ENCODE results near the gene RNF145.
"Not testable (repeated sequence)": the region's sequence is repeated elsewhere in the genome, so short reads cannot be mapped to it uniquely, and the experiment has no call there.

The RNF145 gene

DNA sequence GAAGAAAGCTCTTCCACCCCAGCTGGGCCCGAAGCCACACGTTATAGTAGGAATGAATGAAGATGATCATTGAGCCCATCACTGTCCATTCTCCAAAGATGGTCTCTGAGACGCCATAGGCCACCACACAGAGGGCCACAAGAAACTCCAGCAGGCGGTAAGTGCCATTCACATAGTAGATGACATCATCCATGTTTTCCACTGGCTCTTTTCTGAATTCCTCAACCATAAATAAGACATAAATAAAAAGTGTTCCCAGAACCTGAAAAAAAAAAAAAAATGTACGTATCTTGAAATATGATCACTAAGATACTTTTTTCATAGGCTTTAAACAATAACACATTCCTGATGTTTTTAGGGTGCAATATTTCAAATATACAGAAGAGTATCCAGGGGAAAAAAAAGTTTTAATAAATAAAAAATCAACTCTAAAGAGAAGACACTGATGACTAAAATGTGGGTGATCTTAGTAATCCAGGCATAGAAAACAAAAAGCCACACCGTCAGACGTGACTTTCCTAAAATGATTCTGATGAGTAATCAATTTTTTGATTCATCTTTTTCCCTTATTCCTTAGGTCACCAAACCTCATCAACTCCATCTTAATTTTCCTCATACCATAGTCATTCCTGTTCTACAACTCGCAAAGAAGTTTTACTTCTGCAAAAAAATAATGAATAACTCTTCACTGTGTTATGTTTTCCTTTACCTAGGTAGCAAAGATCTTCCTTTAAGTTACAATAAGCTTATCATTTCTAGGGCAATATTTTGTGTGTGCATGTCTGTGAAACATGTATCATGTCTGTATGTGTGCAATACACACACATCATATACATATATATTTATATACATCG, 47.8 kb downstream of the RNF145 start:
- Histone ChIP-seq H4K8ac (ENCODE audit: low read depth, low read length) (no peak overlapping the region), H3K23ac (ENCODE audit: low read length) (no peak overlapping the region), H3K4me2 (ENCODE audit: low read length) (no peak overlapping the region), H3K27ac (ENCODE audit: low read depth, low read length) (no peak overlapping the region), H3K36me3 (ENCODE audit: control insufficient read depth, insufficient read depth, low read length) (no peaks in the 10 kb centered on the region), H3K79me1 (ENCODE audit: low read length) (no peaks in the 10 kb centered on the region), H3K4ac (ENCODE audit: low read depth, low read length) (no peak overlapping the region), H2AK5ac (ENCODE audit: low read length) (no peak overlapping the region), H3K4me1 (ENCODE audit: control insufficient read depth, low read depth, low read length) (no peaks in the 10 kb centered on the region), H3K4me3 (ENCODE audit: low read length) (no peak overlapping the region), H2BK120ac (ENCODE audit: low read depth, low read length) (no peak overlapping the region), H2BK5ac (ENCODE audit: low read length) (no peak overlapping the region), H3K27me3 (ENCODE audit: insufficient read depth, low read length, poor library complexity) (no peaks in the 10 kb centered on the region), H3K56ac (ENCODE audit: low read length) (no peak overlapping the region), H4K5ac (ENCODE audit: low read length) (no peak overlapping the region), H3K79me2 (ENCODE audit: control insufficient read depth, insufficient read depth, low read length) (no peaks in the 10 kb centered on the region), H3K9ac (ENCODE audit: low read length) (no peak overlapping the region), H3K18ac (ENCODE audit: low read length) (no peak overlapping the region), H2BK15ac (replicated peaks; ENCODE audit: low read depth) (no peak overlapping the region)
- WGBS (ENCODE audit: extremely low coverage, insufficient coverage, low lambda C conversion rate): 100% methylated on average over 1 of the region's 9 CpGs
- no peak for DNase-seq

DNA sequence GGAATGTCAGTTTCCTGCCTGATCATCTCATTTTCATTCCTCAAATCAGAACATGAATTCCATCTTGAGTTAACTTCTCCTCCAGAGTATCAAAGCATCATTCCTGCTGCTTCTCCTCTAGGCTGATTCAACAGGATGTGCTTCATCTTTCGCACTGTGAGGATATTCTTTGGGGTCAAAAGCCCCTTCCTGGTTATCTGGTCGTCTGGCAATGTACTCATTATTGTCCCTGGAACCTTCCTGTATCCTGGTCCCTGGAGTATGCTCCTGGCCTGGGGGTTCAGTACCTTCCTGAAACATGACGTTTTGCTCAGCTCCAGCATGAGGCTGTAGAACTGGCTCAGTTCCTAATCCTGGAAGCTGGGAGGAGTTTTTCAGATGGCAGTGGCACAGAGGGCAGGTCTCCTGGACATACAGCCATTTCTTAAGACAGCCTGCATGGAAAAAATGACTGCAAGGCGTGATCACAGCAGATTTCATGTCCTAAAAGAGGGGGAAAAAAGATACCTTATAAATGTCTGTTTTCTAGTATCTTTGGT, 50.7 kb downstream of the RNF145 start:
- not testable (repeated sequence) for H3K23ac ChIP-seq (ENCODE audit: low read length); H3K9ac ChIP-seq (ENCODE audit: low read length); H2BK120ac ChIP-seq (ENCODE audit: low read depth, low read length); H4K8ac ChIP-seq (ENCODE audit: low read depth, low read length); H3K4me3 ChIP-seq (ENCODE audit: low read length); H3K18ac ChIP-seq (ENCODE audit: low read length); H4K5ac ChIP-seq (ENCODE audit: low read length); H3K4me1 ChIP-seq (ENCODE audit: control insufficient read depth, low read depth, low read length); H3K79me2 ChIP-seq (ENCODE audit: control insufficient read depth, insufficient read depth, low read length); H2BK5ac ChIP-seq (ENCODE audit: low read length); H3K79me1 ChIP-seq (ENCODE audit: low read length); H3K27ac ChIP-seq (ENCODE audit: low read depth, low read length); H3K36me3 ChIP-seq (ENCODE audit: control insufficient read depth, insufficient read depth, low read length); H3K27me3 ChIP-seq (ENCODE audit: insufficient read depth, low read length, poor library complexity); DNase-seq; H3K4me2 ChIP-seq (ENCODE audit: low read length); H2BK15ac ChIP-seq (replicated peaks; ENCODE audit: low read depth); H2AK5ac ChIP-seq (ENCODE audit: low read length); H3K4ac ChIP-seq (ENCODE audit: low read depth, low read length)
- WGBS (ENCODE audit: extremely low coverage, insufficient coverage, low lambda C conversion rate): no CpG with 5 or more reads among the region's 4 CpGs
- peak overlapping the region; percentile 10 for H3K56ac ChIP-seq (ENCODE audit: low read length)

DNA sequence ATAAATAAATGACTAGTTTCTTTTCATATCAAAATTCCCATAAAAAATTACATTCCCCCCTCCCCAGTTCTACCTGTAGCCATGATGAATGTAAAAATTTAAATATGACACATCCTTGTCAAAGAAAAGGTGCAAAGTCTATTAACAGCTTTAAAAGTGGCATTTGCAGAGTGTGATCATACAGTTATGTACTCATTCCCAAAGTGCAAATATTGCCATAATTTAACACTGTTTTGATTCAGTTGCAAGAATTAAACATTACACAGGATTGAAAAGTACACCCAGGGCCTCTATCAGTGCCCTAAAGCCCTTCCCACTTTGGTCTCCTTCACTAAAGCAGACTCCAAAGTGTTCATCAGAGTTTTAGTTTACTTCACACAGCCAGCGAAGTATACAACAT, 51.8 kb downstream of the RNF145 start:
- Histone ChIP-seq H4K5ac (ENCODE audit: low read length) (no peak overlapping the region), H3K4me1 (ENCODE audit: control insufficient read depth, low read depth, low read length) (no peaks in the 10 kb centered on the region), H3K4ac (ENCODE audit: low read depth, low read length) (no peak overlapping the region), H2BK5ac (ENCODE audit: low read length) (no peak overlapping the region), H3K4me3 (ENCODE audit: low read length) (no peak overlapping the region), H3K56ac (ENCODE audit: low read length) (no peak overlapping the region), H3K18ac (ENCODE audit: low read length) (no peak overlapping the region), H3K79me1 (ENCODE audit: low read length) (no peaks in the 10 kb centered on the region), H3K36me3 (ENCODE audit: control insufficient read depth, insufficient read depth, low read length) (peaks cover 3% of the 10 kb centered on the region), H4K8ac (ENCODE audit: low read depth, low read length) (no peak overlapping the region), H3K4me2 (ENCODE audit: low read length) (no peak overlapping the region), H2BK120ac (ENCODE audit: low read depth, low read length) (no peak overlapping the region), H3K27ac (ENCODE audit: low read depth, low read length) (no peak overlapping the region), H2BK15ac (replicated peaks; ENCODE audit: low read depth) (no peak overlapping the region), H3K9ac (ENCODE audit: low read length) (no peak overlapping the region), H2AK5ac (ENCODE audit: low read length) (no peak overlapping the region), H3K27me3 (ENCODE audit: insufficient read depth, low read length, poor library complexity) (no peaks in the 10 kb centered on the region), H3K79me2 (ENCODE audit: control insufficient read depth, insufficient read depth, low read length) (no peaks in the 10 kb centered on the region), H3K23ac (ENCODE audit: low read length) (no peak overlapping the region)
- no CpG with 5 or more reads among the region's 1 CpG for WGBS (ENCODE audit: extremely low coverage, insufficient coverage, low lambda C conversion rate)
- DNase-seq: no peak

DNA sequence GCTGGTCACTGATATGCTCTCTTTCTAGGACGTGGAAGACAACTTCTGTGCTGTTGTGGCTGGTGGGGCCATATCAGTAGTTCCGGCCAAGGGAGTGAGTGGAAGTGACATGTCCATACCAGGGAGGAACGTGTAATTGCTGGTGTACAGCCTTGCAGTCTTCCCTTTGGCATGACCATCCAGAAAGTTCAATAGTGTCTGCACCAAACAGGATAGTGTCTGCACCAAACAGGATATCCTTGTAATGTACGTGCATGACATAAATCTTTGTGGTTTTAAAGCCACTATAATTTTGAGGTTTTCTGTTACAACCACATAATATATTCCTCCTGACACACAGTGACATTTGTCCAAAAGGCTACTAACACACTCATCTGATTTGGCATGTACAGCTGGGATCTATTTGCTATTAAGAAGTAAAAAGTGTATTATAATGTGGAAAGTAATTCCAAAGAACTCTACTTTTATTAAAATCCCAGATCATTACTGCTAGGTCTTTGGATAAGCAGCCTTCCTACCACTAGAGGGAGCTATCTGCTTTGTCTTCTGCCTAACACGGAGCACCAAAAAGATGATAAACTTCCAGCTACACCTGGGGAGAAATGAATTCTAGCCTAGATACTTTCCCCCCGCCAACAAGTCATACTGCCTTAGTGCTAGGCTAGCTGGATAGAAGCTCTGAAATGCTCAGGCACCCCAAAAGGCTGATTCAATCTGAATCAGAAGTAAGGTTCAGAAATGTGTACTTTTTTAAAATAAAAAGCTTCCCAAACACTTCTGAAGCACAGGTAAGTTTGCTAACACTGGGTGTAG, 52.7 kb downstream of the RNF145 start:
- Histone ChIP-seq H3K79me2 (ENCODE audit: control insufficient read depth, insufficient read depth, low read length) (no peaks in the 10 kb centered on the region), H3K4ac (ENCODE audit: low read depth, low read length) (no peak overlapping the region), H2BK120ac (ENCODE audit: low read depth, low read length) (no peak overlapping the region), H3K79me1 (ENCODE audit: low read length) (no peaks in the 10 kb centered on the region), H3K27me3 (ENCODE audit: insufficient read depth, low read length, poor library complexity) (no peaks in the 10 kb centered on the region), H3K4me2 (ENCODE audit: low read length) (no peak overlapping the region), H3K9ac (ENCODE audit: low read length) (no peak overlapping the region), H3K36me3 (ENCODE audit: control insufficient read depth, insufficient read depth, low read length) (peaks cover 3% of the 10 kb centered on the region), H2BK15ac (replicated peaks; ENCODE audit: low read depth) (no peak overlapping the region), H3K18ac (ENCODE audit: low read length) (no peak overlapping the region), H3K23ac (ENCODE audit: low read length) (no peak overlapping the region), H4K5ac (ENCODE audit: low read length) (no peak overlapping the region), H3K56ac (ENCODE audit: low read length) (no peak overlapping the region), H3K27ac (ENCODE audit: low read depth, low read length) (no peak overlapping the region), H4K8ac (ENCODE audit: low read depth, low read length) (no peak overlapping the region), H3K4me1 (ENCODE audit: control insufficient read depth, low read depth, low read length) (no peaks in the 10 kb centered on the region), H2BK5ac (ENCODE audit: low read length) (no peak overlapping the region), H3K4me3 (ENCODE audit: low read length) (no peak overlapping the region), H2AK5ac (ENCODE audit: low read length) (no peak overlapping the region)
- no CpG with 5 or more reads among the region's 6 CpGs for WGBS (ENCODE audit: extremely low coverage, insufficient coverage, low lambda C conversion rate)
- peak; percentile 76 for DNase-seq

DNA sequence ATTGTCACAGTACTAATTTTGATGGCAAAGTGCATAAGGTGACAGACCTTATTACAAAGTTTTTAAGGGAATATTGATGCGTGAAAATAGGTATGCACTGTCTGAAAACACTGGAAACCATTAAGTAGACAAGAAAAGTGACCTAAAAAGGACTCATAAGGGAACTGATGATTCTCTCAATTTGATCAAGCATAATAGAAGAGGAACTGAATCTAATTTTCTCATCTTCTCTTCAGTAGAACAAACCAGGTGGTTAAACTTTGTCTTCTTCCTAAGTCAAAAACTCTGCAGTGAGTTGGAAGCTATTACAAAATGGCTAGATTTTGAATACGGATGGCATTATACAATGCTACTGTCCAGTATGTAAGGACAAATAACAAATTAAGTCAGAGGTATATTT, 53.4 kb downstream of the RNF145 start:
- no peak overlapping the region for H4K5ac ChIP-seq (ENCODE audit: low read length)
- no peaks in the 10 kb centered on the region for H3K27me3 ChIP-seq (ENCODE audit: insufficient read depth, low read length, poor library complexity)
- H3K79me1 ChIP-seq (ENCODE audit: low read length): no peaks in the 10 kb centered on the region
- H3K4me1 ChIP-seq (ENCODE audit: control insufficient read depth, low read depth, low read length): no peaks in the 10 kb centered on the region
- peaks cover 3% of the 10 kb centered on the region for H3K36me3 ChIP-seq (ENCODE audit: control insufficient read depth, insufficient read depth, low read length)
- no peak overlapping the region for H3K23ac ChIP-seq (ENCODE audit: low read length)
- H2BK15ac ChIP-seq (replicated peaks; ENCODE audit: low read depth): no peak overlapping the region
- H3K56ac ChIP-seq (ENCODE audit: low read length): no peak overlapping the region
- no peak overlapping the region for H2BK120ac ChIP-seq (ENCODE audit: low read depth, low read length)
- no peak overlapping the region for H3K4ac ChIP-seq (ENCODE audit: low read depth, low read length)
- H3K9ac ChIP-seq (ENCODE audit: low read length): no peak overlapping the region
- no peaks in the 10 kb centered on the region for H3K79me2 ChIP-seq (ENCODE audit: control insufficient read depth, insufficient read depth, low read length)
- no peak overlapping the region for H2BK5ac ChIP-seq (ENCODE audit: low read length)
- no peak overlapping the region for H3K18ac ChIP-seq (ENCODE audit: low read length)
- H2AK5ac ChIP-seq (ENCODE audit: low read length): no peak overlapping the region
- WGBS (ENCODE audit: extremely low coverage, insufficient coverage, low lambda C conversion rate): no CpG with 5 or more reads among the region's 2 CpGs
- H3K4me3 ChIP-seq (ENCODE audit: low read length): no peak overlapping the region
- no peak overlapping the region for H3K27ac ChIP-seq (ENCODE audit: low read depth, low read length)
- no peak overlapping the region for H4K8ac ChIP-seq (ENCODE audit: low read depth, low read length)
- no peak for DNase-seq
- no peak overlapping the region for H3K4me2 ChIP-seq (ENCODE audit: low read length)

Data from mesendoderm (in vitro differentiated cells).